ENCODE data around the gene NEDD4L. TPM values are rescaled to one million over a fixed set of nuclear protein-coding genes. Genes with fewer than 3 reads are reported as not detected.

The NEDD4L gene
- total and polyA plus RNA-seq, 4 experiments from 2014 or later, result 2.8 to 4.1 (median 3.8) TPM

- H3K27me3 ChIP-seq (ENCODE audit: insufficient read depth, low read length), result no peaks in the 10 kb centered on the region
- no peak overlapping the region for H3K4me3 ChIP-seq (ENCODE audit: low read length in 2 of 2)
- no peaks in the 10 kb centered on the region for H3K9me3 ChIP-seq (ENCODE audit: control insufficient read depth in 1 of 2, low read length in 2 of 2)
- no peaks in the 10 kb centered on the region for H3K36me3 ChIP-seq (ENCODE audit: insufficient read depth, low read length)
- no peaks in the 10 kb centered on the region for H3K4me1 ChIP-seq (ENCODE audit: insufficient read depth, low read length)
- Mint-ChIP-seq H3K27ac (no peak overlapping the region), H3K27me3 (peaks cover 0 to 2% of the 10 kb centered on the region in 2 donors), H3K4me3 (no peak overlapping the region), H3K36me3 (no peaks in the 10 kb centered on the region), H3K9me3 (peaks cover 0 to 1% (median 0%) of the 10 kb centered on the region in 8 donors), H3K4me1 (no peaks in the 10 kb centered on the region)
- ChIA-PET POLR2A (ENCODE audit: partially characterized antibody) (no interaction called here), CTCF (ENCODE audit: partially characterized antibody) (no interaction called here)
- no peak overlapping the region for H3K27ac ChIP-seq (ENCODE audit: low read depth, low read length)
- intact Hi-C loops (cut with micrococcal nuclease), result no loop called here
- DNase-seq, result no peak
Observed at GRCh38 chr18:58408665-58409064, 364.6 kb downstream of the NEDD4L start.

- H3K4me1 ChIP-seq (ENCODE audit: insufficient read depth, low read length), result no peaks in the 10 kb centered on the region
- no peaks in the 10 kb centered on the region for H3K36me3 ChIP-seq (ENCODE audit: insufficient read depth, low read length)
- H3K9me3 Mint-ChIP-seq, result no peaks in the 10 kb centered on the region
- H3K9me3 ChIP-seq (ENCODE audit: control insufficient read depth in 1 of 2, low read length in 2 of 2), result no peaks in the 10 kb centered on the region
- no peak for DNase-seq
- no peak overlapping the region for H3K27ac ChIP-seq (ENCODE audit: low read depth, low read length)
- no peak overlapping the region for H3K27ac Mint-ChIP-seq
- no peaks in the 10 kb centered on the region for H3K36me3 Mint-ChIP-seq
- no peak overlapping the region for H3K4me3 ChIP-seq (ENCODE audit: low read length in 2 of 2)
- no peaks in the 10 kb centered on the region for H3K27me3 ChIP-seq (ENCODE audit: insufficient read depth, low read length)
- no peaks in the 10 kb centered on the region for H3K4me1 Mint-ChIP-seq
- ChIA-PET CTCF (ENCODE audit: partially characterized antibody) (no interaction called here), POLR2A (ENCODE audit: partially characterized antibody) (no interaction called here)
- H3K27me3 Mint-ChIP-seq, result peaks cover 2% of the 10 kb centered on the region in 2 donors
- no peak overlapping the region for H3K4me3 Mint-ChIP-seq
- intact Hi-C loops (cut with micrococcal nuclease), result no loop called here
Observed at GRCh38 chr18:58409802-58410445, 365.9 kb downstream of the NEDD4L start.

GRCh38 chr18:58411323-58411722, 367.3 kb downstream of the NEDD4L start:
- Mint-ChIP-seq H3K9me3 (no peaks in the 10 kb centered on the region), H3K27ac (no peak overlapping the region), H3K4me3 (no peak overlapping the region), H3K27me3 (peaks cover 2% of the 10 kb centered on the region in 2 donors), H3K36me3 (no peaks in the 10 kb centered on the region), H3K4me1 (no peaks in the 10 kb centered on the region)
- Histone ChIP-seq H3K4me3 (ENCODE audit: low read length in 2 of 2) (no peak overlapping the region), H3K4me1 (ENCODE audit: insufficient read depth, low read length) (no peaks in the 10 kb centered on the region), H3K27ac (ENCODE audit: low read depth, low read length) (no peak overlapping the region), H3K9me3 (ENCODE audit: control insufficient read depth in 1 of 2, low read length in 2 of 2) (no peaks in the 10 kb centered on the region), H3K27me3 (ENCODE audit: insufficient read depth, low read length) (no peaks in the 10 kb centered on the region), H3K36me3 (ENCODE audit: insufficient read depth, low read length) (no peaks in the 10 kb centered on the region)
- DNase-seq, result no peak
- ChIA-PET CTCF (ENCODE audit: partially characterized antibody) (no interaction called here), POLR2A (ENCODE audit: partially characterized antibody) (no interaction called here)
- intact Hi-C loops (cut with micrococcal nuclease), result no loop called here

GRCh38 chr18:58412844-58413666, 369.0 kb downstream of the NEDD4L start:
- no peaks in the 10 kb centered on the region for H3K4me1 Mint-ChIP-seq

GRCh38 chr18:58413667-58414628, 369.9 kb downstream of the NEDD4L start:
- Histone ChIP-seq H3K27ac (ENCODE audit: low read depth, low read length) (no peak overlapping the region), H3K9me3 (ENCODE audit: control insufficient read depth in 1 of 2, low read length in 2 of 2) (no peaks in the 10 kb centered on the region), H3K4me3 (ENCODE audit: low read length in 2 of 2) (no peak overlapping the region), H3K27me3 (ENCODE audit: insufficient read depth, low read length) (no peaks in the 10 kb centered on the region), H3K4me1 (ENCODE audit: insufficient read depth, low read length) (no peaks in the 10 kb centered on the region), H3K36me3 (ENCODE audit: insufficient read depth, low read length) (no peaks in the 10 kb centered on the region)
- Mint-ChIP-seq H3K4me1 (no peaks in the 10 kb centered on the region), H3K27ac (no peak overlapping the region), H3K9me3 (no peaks in the 10 kb centered on the region), H3K4me3 (no peak overlapping the region), H3K27me3 (peaks cover 4 to 6% of the 10 kb centered on the region in 2 donors), H3K36me3 (no peaks in the 10 kb centered on the region)
- ChIA-PET CTCF (ENCODE audit: partially characterized antibody) (no interaction called here), POLR2A (ENCODE audit: partially characterized antibody) (interaction anchor here (0.5 kb wide), 1 partner anchor 108 kb away, joined by 3 read pairs; no protein-coding TSS in a partner anchor)
- intact Hi-C loops (cut with micrococcal nuclease), result no loop called here
- DNase-seq, result no peak

More at GRCh38 chr18:58412844-58413666, 369.0 kb downstream of the NEDD4L start:
- Histone ChIP-seq H3K9me3 (ENCODE audit: control insufficient read depth in 1 of 2, low read length in 2 of 2) (no peaks in the 10 kb centered on the region), H3K4me3 (ENCODE audit: low read length in 2 of 2) (no peak overlapping the region), H3K27ac (ENCODE audit: low read depth, low read length) (no peak overlapping the region), H3K36me3 (ENCODE audit: insufficient read depth, low read length) (no peaks in the 10 kb centered on the region), H3K4me1 (ENCODE audit: insufficient read depth, low read length) (no peaks in the 10 kb centered on the region), H3K27me3 (ENCODE audit: insufficient read depth, low read length) (no peaks in the 10 kb centered on the region)
- intact Hi-C loops (cut with micrococcal nuclease), result no loop called here
- Mint-ChIP-seq H3K9me3 (no peaks in the 10 kb centered on the region), H3K4me3 (no peak overlapping the region), H3K27ac (no peak overlapping the region), H3K36me3 (no peaks in the 10 kb centered on the region), H3K27me3 (peaks cover 2 to 3% of the 10 kb centered on the region in 2 donors)
- no peak for DNase-seq
- ChIA-PET CTCF (ENCODE audit: partially characterized antibody) (no interaction called here), POLR2A (ENCODE audit: partially characterized antibody) (no interaction called here)

- POLR2A ChIA-PET (ENCODE audit: partially characterized antibody), result no interaction called here
Observed at GRCh38 chr18:58416014-58416703, 372.1 kb downstream of the NEDD4L start.

More at GRCh38 chr18:58416014-58416703, 372.1 kb downstream of the NEDD4L start:
- no peak for DNase-seq
- Mint-ChIP-seq H3K9me3 (peaks cover 0 to 1% (median 0%) of the 10 kb centered on the region in 8 donors), H3K27ac (no peak overlapping the region), H3K4me1 (no peaks in the 10 kb centered on the region), H3K27me3 (peaks cover 5 to 14% of the 10 kb centered on the region in 2 donors), H3K4me3 (no peak overlapping the region), H3K36me3 (no peaks in the 10 kb centered on the region)
- Histone ChIP-seq H3K4me3 (ENCODE audit: low read length in 2 of 2) (no peak overlapping the region), H3K27ac (ENCODE audit: low read depth, low read length) (no peak overlapping the region), H3K4me1 (ENCODE audit: insufficient read depth, low read length) (no peaks in the 10 kb centered on the region), H3K9me3 (ENCODE audit: control insufficient read depth in 1 of 2, low read length in 2 of 2) (no peaks in the 10 kb centered on the region), H3K36me3 (ENCODE audit: insufficient read depth, low read length) (no peaks in the 10 kb centered on the region), H3K27me3 (ENCODE audit: insufficient read depth, low read length) (no peaks in the 10 kb centered on the region)
- intact Hi-C loops (cut with micrococcal nuclease), result no loop called here
- CTCF ChIA-PET (ENCODE audit: partially characterized antibody), result no interaction called here
